ENCODE results near the gene MAST3. TPM values are rescaled to one million over a fixed set of nuclear protein-coding genes. Genes with fewer than 3 reads are reported as not detected.
A peak's percentile ranks its signal among the peaks of the same experiment; 100 is the strongest.

MAST3 gene
- total and polyA plus RNA-seq, 4 donors = 5.8 to 22.0 (median 13.1) TPM

DNA sequence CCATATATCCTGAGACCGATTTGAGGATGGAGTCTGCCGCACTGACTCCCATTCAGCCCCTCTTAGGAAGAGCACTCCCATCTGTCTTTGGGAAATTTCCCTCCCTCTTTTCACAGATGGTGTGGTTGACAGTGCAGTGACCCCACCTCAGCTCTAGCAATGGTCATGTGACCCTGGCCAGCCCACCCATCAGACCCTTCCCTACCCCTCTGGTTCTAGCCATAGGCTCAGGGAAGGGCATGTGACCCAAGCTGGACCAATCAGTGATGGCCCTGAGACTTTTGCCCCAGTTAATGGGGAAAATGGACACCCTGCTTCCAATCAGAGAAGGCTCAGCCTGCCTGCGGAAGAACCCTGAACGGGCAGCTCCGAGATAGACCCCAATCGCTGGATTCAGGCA is 37.1 kb upstream of the MAST3 start:
- H3K36me3 ChIP-seq (ENCODE audit: control insufficient read depth, insufficient read depth, low read length) = no peaks in the 10 kb centered on the region
- no peaks in the 10 kb centered on the region for H3K9me3 ChIP-seq (ENCODE audit: control insufficient read depth, insufficient read depth, low read length)
- H3K27me3 ChIP-seq (ENCODE audit: control insufficient read depth, insufficient read depth, low read length) = peaks cover 3% of the 10 kb centered on the region
- H3K4me1 ChIP-seq (ENCODE audit: control insufficient read depth, insufficient read depth, low read length) = peaks cover 17% of the 10 kb centered on the region
- DNase-seq (ENCODE audit: low read depth in 4 of 6, low spot score in 6 of 6) = no peak
- WGBS (ENCODE audit: insufficient coverage) = 90% methylated on average over 5 of the region's 6 CpGs
- no peak overlapping the region for H3K4me3 ChIP-seq (ENCODE audit: low read depth, low read length)
- no peak overlapping the region for H3K27ac ChIP-seq (ENCODE audit: low read depth, low read length)

DNA sequence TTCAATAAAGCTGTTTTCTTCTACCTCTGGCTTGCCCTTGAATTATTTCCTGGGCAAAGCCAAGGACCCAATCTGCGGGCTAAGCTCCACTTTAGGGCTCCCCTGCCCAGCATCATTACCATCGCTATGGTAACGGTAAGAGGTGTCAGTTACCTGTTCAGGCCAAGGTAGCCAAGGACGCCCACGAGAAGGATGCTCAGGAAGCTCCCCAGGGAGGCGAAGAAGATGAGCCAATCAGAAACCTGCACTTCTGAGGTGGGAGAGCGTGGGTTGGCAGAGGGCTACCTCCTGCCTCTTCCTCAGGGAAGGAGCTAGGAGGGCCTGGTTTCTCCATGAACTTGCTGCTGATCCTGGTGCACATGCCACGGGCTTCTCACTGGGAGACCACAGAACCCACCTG is 35.5 kb upstream of the MAST3 start:
- Histone ChIP-seq H3K27me3 (ENCODE audit: control insufficient read depth, insufficient read depth, low read length) (no peaks in the 10 kb centered on the region), H3K4me1 (ENCODE audit: control insufficient read depth, insufficient read depth, low read length) (peaks cover 17% of the 10 kb centered on the region), H3K27ac (ENCODE audit: low read depth, low read length) (no peak overlapping the region), H3K36me3 (ENCODE audit: control insufficient read depth, insufficient read depth, low read length) (no peaks in the 10 kb centered on the region), H3K9me3 (ENCODE audit: control insufficient read depth, insufficient read depth, low read length) (no peaks in the 10 kb centered on the region), H3K4me3 (ENCODE audit: low read depth, low read length) (no peak overlapping the region)
- WGBS (ENCODE audit: insufficient coverage) = 43% methylated on average over 8 of the region's 8 CpGs
- peak in 2 of 6 donors; percentile 17 to 85 for DNase-seq (ENCODE audit: low read depth in 4 of 6, low spot score in 6 of 6)

DNA sequence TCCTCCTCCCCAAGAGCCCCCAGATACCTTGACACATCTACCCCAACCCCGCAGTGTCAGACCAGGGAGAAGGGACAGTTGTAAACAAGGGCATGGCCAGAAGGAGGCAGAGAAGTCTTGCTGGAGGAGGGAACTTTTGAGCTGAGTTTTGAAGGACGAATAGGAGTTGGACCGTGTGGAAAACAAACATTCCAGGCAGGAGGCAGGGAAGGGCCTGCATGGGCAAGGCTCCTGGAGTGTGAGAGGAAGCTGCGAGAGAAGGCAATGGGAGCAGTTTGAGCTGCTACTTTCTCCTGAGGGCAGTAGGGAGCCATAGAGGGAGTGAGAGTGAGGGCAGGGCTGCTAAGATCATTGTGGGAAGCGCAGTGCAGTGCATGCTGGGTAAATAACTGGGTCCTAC is 34.1 kb upstream of the MAST3 start:
- no peak overlapping the region for H3K27ac ChIP-seq (ENCODE audit: low read depth, low read length)
- H3K36me3 ChIP-seq (ENCODE audit: control insufficient read depth, insufficient read depth, low read length) = no peaks in the 10 kb centered on the region
- no peaks in the 10 kb centered on the region for H3K9me3 ChIP-seq (ENCODE audit: control insufficient read depth, insufficient read depth, low read length)
- DNase-seq (ENCODE audit: low read depth in 4 of 6, low spot score in 6 of 6) = no peak
- no peak overlapping the region for H3K4me3 ChIP-seq (ENCODE audit: low read depth, low read length)
- no peaks in the 10 kb centered on the region for H3K27me3 ChIP-seq (ENCODE audit: control insufficient read depth, insufficient read depth, low read length)
- peaks cover 9% of the 10 kb centered on the region for H3K4me1 ChIP-seq (ENCODE audit: control insufficient read depth, insufficient read depth, low read length)
- 74% methylated on average over 3 of the region's 5 CpGs for WGBS (ENCODE audit: insufficient coverage)

DNA sequence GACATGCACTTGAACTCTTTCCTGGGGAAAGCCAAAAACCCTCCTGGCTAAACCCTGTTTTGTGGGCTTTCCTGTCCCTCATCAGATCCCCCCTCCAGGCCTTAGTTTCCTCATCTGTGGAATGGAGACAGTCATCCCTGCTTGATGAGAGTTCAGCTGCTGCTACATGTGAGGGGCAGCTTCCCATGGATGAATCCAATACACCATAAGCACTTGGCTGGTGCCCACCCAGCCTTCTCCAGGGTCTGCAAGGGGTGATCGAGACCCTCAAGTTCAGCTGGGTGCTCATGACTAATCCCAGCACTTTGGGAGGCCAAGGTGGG is 32.4 kb upstream of the MAST3 start:
- DNase-seq (ENCODE audit: low read depth in 4 of 6, low spot score in 6 of 6) = no peak
- 100% methylated on average over 1 of the region's 1 CpG for WGBS (ENCODE audit: insufficient coverage)
- Histone ChIP-seq H3K4me3 (ENCODE audit: low read depth, low read length) (no peak overlapping the region), H3K36me3 (ENCODE audit: control insufficient read depth, insufficient read depth, low read length) (no peaks in the 10 kb centered on the region), H3K27me3 (ENCODE audit: control insufficient read depth, insufficient read depth, low read length) (no peaks in the 10 kb centered on the region), H3K27ac (ENCODE audit: low read depth, low read length) (no peak overlapping the region), H3K9me3 (ENCODE audit: control insufficient read depth, insufficient read depth, low read length) (no peaks in the 10 kb centered on the region), H3K4me1 (ENCODE audit: control insufficient read depth, insufficient read depth, low read length) (peaks cover 5% of the 10 kb centered on the region)

DNA sequence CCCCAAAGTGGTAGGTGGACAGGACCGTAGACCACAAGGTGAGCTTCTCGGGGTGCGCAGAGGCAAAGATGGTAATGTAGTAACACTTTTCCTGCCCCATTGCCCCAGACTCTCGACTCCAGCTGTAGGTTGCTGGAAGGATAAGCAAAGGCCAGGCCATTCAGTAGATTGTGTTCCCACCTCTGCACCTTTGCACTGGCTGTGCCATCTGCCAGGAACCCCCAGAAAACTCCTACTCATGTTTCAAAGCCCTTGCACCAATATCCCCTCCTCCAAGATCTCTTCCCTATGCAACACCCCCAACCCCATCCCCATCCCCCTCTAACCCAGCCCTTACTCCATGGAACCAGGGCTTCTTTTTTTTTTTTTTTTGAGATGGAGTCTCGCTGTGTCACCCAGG is 29.2 kb upstream of the MAST3 start:
- peaks cover 2% of the 10 kb centered on the region for H3K27me3 ChIP-seq (ENCODE audit: control insufficient read depth, insufficient read depth, low read length)

DNA sequence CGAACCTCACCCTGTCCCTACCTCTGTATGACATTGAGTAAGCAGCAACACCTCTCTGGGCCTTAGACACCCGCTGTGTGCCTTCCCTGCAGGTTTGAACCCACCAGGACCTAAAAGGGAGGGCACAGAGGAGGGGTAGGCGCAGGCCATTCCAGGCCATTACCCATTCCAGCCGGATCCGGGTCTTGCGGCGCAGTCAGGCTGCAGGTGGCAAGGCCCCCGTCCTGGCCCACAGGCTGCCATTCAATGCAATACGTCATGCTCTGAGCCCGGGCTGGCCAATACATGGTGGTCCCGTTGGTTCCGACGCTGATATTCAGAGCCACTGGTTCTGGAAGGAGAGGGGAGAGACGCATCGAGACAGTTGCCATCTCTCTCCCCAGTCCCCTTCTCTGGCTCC is 28.2 kb upstream of the MAST3 start:
- Histone ChIP-seq H3K27ac (ENCODE audit: low read depth, low read length) (no peak overlapping the region), H3K27me3 (ENCODE audit: control insufficient read depth, insufficient read depth, low read length) (peaks cover 2% of the 10 kb centered on the region), H3K9me3 (ENCODE audit: control insufficient read depth, insufficient read depth, low read length) (no peaks in the 10 kb centered on the region), H3K4me1 (ENCODE audit: control insufficient read depth, insufficient read depth, low read length) (no peaks in the 10 kb centered on the region), H3K36me3 (ENCODE audit: control insufficient read depth, insufficient read depth, low read length) (no peaks in the 10 kb centered on the region), H3K4me3 (ENCODE audit: low read depth, low read length) (no peak overlapping the region)
- DNase-seq (ENCODE audit: low read depth in 4 of 6, low spot score in 6 of 6) = no peak
- 74% methylated on average over 12 of the region's 15 CpGs for WGBS (ENCODE audit: insufficient coverage)

More for the DNA sequence above, 29.2 kb upstream of the MAST3 start:
- Histone ChIP-seq H3K4me1 (ENCODE audit: control insufficient read depth, insufficient read depth, low read length) (no peaks in the 10 kb centered on the region), H3K4me3 (ENCODE audit: low read depth, low read length) (no peak overlapping the region), H3K27ac (ENCODE audit: low read depth, low read length) (no peak overlapping the region), H3K9me3 (ENCODE audit: control insufficient read depth, insufficient read depth, low read length) (no peaks in the 10 kb centered on the region), H3K36me3 (ENCODE audit: control insufficient read depth, insufficient read depth, low read length) (no peaks in the 10 kb centered on the region)
- 95% methylated on average over 4 of the region's 5 CpGs for WGBS (ENCODE audit: insufficient coverage)
- no peak for DNase-seq (ENCODE audit: low read depth in 4 of 6, low spot score in 6 of 6)

DNA sequence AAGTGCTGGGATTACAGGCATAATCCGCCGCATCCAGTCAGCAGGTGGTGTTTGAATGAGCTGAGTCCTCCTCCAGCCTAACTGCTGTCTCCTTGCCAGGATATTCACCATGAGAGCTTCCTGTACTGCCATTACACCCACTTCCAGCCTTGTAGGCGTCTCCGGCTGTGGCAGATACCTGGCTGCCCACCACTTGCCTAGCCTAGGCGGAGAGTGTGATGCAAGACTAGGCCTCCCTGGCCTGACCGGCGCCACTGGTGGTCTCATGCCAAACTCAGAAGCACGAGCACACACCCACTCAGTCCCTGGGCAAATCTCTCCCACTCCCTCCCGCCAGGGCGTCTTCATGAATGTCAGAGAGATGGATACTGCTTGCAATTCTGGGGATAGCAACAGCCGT is 27.4 kb upstream of the MAST3 start:
- Histone ChIP-seq H3K4me1 (ENCODE audit: control insufficient read depth, insufficient read depth, low read length) (no peaks in the 10 kb centered on the region), H3K27me3 (ENCODE audit: control insufficient read depth, insufficient read depth, low read length) (peaks cover 2% of the 10 kb centered on the region), H3K27ac (ENCODE audit: low read depth, low read length) (no peak overlapping the region), H3K36me3 (ENCODE audit: control insufficient read depth, insufficient read depth, low read length) (no peaks in the 10 kb centered on the region), H3K9me3 (ENCODE audit: control insufficient read depth, insufficient read depth, low read length) (no peaks in the 10 kb centered on the region), H3K4me3 (ENCODE audit: low read depth, low read length) (no peak overlapping the region)
- WGBS (ENCODE audit: insufficient coverage) = 83% methylated on average over 7 of the region's 11 CpGs
- no peak for DNase-seq (ENCODE audit: low read depth in 4 of 6, low spot score in 6 of 6)

DNA sequence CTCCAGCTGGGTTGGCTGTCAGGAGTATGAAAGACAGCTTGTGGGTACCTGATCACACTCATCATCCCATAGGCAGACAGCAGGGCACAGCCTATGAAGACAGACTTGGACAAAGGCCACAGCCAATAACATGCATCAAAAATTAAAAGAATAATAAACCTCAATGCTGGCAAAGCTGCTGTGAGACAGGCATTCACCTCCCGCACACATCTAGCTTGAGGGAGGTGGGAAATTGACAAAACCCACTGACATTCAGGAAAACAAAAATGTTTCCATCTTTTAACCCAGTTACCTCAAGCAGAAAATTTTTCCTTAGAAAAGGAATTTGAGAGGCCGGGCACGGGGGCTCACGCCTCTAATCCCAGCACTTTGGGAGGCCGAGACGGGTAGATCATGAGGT is 25.2 kb upstream of the MAST3 start:
- H3K27ac ChIP-seq (ENCODE audit: low read depth, low read length) = no peak overlapping the region
- H3K9me3 ChIP-seq (ENCODE audit: control insufficient read depth, insufficient read depth, low read length) = no peaks in the 10 kb centered on the region
- H3K27me3 ChIP-seq (ENCODE audit: control insufficient read depth, insufficient read depth, low read length) = peaks cover 2% of the 10 kb centered on the region
- H3K4me1 ChIP-seq (ENCODE audit: control insufficient read depth, insufficient read depth, low read length) = no peaks in the 10 kb centered on the region
- no peaks in the 10 kb centered on the region for H3K36me3 ChIP-seq (ENCODE audit: control insufficient read depth, insufficient read depth, low read length)
- no CpG with 5 or more reads among the region's 6 CpGs for WGBS (ENCODE audit: insufficient coverage)
- H3K4me3 ChIP-seq (ENCODE audit: low read depth, low read length) = no peak overlapping the region
- DNase-seq (ENCODE audit: low read depth in 4 of 6, low spot score in 6 of 6) = no peak

DNA sequence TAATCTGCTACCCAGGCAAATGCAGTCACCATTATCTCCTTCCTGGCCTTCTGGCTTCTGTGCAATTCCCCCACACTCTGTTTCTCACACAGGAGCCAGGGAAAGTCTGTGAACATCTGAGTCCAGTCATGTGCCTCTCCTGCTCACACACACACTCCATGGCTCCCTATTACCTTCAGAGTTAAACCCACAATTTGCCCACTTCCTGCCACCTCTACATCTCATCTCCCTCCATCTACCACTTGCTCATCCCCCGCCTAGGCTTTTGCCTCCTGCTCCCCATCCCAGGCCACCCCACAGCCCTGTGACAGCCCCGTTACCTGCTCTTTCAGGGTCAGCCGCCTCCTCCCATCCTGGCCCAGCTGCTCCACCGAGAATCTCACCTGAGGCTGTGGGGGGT is 24.4 kb upstream of the MAST3 start:
- WGBS (ENCODE audit: insufficient coverage) = 83% methylated on average over 1 of the region's 4 CpGs
- peaks cover 2% of the 10 kb centered on the region for H3K27me3 ChIP-seq (ENCODE audit: control insufficient read depth, insufficient read depth, low read length)
- H3K36me3 ChIP-seq (ENCODE audit: control insufficient read depth, insufficient read depth, low read length) = no peaks in the 10 kb centered on the region
- H3K4me1 ChIP-seq (ENCODE audit: control insufficient read depth, insufficient read depth, low read length) = no peaks in the 10 kb centered on the region
- H3K4me3 ChIP-seq (ENCODE audit: low read depth, low read length) = no peak overlapping the region
- H3K27ac ChIP-seq (ENCODE audit: low read depth, low read length) = no peak overlapping the region
- H3K9me3 ChIP-seq (ENCODE audit: control insufficient read depth, insufficient read depth, low read length) = no peaks in the 10 kb centered on the region
- DNase-seq (ENCODE audit: low read depth in 4 of 6, low spot score in 6 of 6) = no peak

DNA sequence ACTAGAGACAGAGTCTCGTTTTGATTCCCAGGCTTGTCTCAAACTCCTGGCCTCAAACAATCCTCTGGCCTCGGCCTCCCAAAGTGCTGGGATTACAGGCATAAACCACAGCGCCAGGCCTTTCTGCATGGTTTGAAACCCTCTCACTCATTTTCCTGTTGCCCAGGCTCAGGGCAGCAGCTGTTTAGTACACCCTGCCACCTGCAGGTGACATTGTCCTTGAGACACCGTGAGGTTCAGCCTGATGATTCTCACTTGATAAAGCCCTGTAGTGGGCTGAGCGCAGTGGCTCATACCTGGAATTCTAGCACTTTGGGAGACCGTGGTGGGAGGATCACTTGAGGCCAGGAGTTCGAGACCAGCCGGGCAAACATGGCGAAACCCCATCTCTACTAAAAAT is 23.4 kb upstream of the MAST3 start:
- WGBS (ENCODE audit: insufficient coverage) = 68% methylated on average over 6 of the region's 9 CpGs
- H3K9me3 ChIP-seq (ENCODE audit: control insufficient read depth, insufficient read depth, low read length) = no peaks in the 10 kb centered on the region

More for the DNA sequence above, 23.4 kb upstream of the MAST3 start:
- Histone ChIP-seq H3K27me3 (ENCODE audit: control insufficient read depth, insufficient read depth, low read length) (peaks cover 2% of the 10 kb centered on the region), H3K4me3 (ENCODE audit: low read depth, low read length) (no peak overlapping the region), H3K27ac (ENCODE audit: low read depth, low read length) (no peak overlapping the region), H3K36me3 (ENCODE audit: control insufficient read depth, insufficient read depth, low read length) (no peaks in the 10 kb centered on the region), H3K4me1 (ENCODE audit: control insufficient read depth, insufficient read depth, low read length) (no peaks in the 10 kb centered on the region)
- DNase-seq (ENCODE audit: low read depth in 4 of 6, low spot score in 6 of 6) = no peak

Data from spinal cord (tissue), 10 donors.